Measurements from ENCODE around the gene PHF19.

DNA sequence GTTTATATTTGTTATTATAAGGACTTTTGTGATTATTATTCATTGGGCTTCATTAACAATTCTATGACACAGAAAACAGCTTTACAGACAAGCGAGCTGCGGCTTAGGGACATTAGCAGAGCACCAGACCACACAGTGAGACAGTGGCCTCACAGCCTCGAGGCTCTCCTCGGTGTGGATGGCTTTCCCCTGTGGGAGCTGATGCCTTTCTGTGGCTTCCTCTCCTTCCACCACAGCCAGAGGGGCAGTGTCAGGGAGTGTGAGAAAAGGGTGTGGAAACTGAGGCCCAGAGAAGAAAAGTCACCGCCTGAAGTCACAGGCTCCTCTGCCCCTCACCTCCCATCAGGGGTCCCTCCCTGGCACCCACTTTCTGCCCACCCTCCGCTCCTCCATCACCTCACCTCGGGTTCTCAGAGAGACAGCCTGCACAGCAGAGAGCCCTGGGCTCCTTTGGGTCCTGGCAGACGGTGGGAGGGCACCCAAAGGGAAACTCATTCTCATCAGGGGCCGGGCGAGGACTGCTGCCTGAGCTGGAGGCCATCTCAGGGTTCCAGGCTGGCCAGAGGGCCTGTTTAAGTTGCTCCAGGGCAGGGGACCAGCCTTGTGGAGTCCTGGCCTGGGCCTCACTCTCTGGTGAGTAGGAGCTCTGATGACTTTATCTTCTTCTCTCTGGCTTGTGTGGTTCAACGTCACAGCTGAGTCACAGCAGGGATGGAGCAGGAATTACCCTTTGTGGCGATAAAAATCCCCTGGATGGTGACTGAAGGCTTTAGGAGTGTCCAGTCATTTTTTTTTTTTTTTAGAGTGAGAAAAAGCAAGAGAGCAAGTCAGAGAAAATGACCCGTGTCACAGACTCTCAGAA, 48.8 kb upstream of the PHF19 start:
- TF ChIP-seq, protein P1, sequence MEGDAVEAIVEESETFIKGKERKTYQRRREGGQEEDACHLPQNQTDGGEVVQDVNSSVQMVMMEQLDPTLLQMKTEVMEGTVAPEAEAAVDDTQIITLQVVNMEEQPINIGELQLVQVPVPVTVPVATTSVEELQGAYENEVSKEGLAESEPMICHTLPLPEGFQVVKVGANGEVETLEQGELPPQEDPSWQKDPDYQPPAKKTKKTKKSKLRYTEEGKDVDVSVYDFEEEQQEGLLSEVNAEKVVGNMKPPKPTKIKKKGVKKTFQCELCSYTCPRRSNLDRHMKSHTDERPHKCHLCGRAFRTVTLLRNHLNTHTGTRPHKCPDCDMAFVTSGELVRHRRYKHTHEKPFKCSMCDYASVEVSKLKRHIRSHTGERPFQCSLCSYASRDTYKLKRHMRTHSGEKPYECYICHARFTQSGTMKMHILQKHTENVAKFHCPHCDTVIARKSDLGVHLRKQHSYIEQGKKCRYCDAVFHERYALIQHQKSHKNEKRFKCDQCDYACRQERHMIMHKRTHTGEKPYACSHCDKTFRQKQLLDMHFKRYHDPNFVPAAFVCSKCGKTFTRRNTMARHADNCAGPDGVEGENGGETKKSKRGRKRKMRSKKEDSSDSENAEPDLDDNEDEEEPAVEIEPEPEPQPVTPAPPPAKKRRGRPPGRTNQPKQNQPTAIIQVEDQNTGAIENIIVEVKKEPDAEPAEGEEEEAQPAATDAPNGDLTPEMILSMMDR (IDR thresholded peaks at IDR 0.05; ENCODE audit: low read depth, low read length, poor library complexity, severe bottlenecking) = no peak
- no peak for TF ChIP-seq EZH2phosphoT487 (IDR thresholded peaks at IDR 0.05; ENCODE audit: borderline replicate concordance, low read length)

Data from DOHH2 (cell line).